Activated T-helper 1 cell treated with Interleukin-2 at 50 U/mL for 16 hours (primary cell): ENCODE results near the gene CEP63.

Experiments
- DNase-seq: peaks from one replicate; pipeline ENCODE4 v3.0.0-alpha.2; 2020; ENCODE audit warnings: low read depth

Gene CEP63

GRCh38 chr3:134608023-134608770 lies 122.3 kb downstream of the CEP63 start:
- no peak for DNase-seq

- DNase-seq, result no peak
Observed at GRCh38 chr3:134608771-134609435, 123.0 kb downstream of the CEP63 start.

GRCh38 chr3:134609821-134610431 lies 124.1 kb downstream of the CEP63 start:
- no peak for DNase-seq

GRCh38 chr3:134610432-134611385 lies 124.9 kb downstream of the CEP63 start:
- no peak for DNase-seq

GRCh38 chr3:134611516-134611915 lies 125.7 kb downstream of the CEP63 start:
- no peak for DNase-seq

- no peak for DNase-seq
Observed at GRCh38 chr3:134613006-134613520, 127.2 kb downstream of the CEP63 start.

GRCh38 chr3:134614955-134615354 lies 129.1 kb downstream of the CEP63 start:
- no peak for DNase-seq

- no peak for DNase-seq
Observed at GRCh38 chr3:134615743-134616142, 129.9 kb downstream of the CEP63 start.

GRCh38 chr3:134617608-134618477 lies 132.0 kb downstream of the CEP63 start:
- no peak for DNase-seq

- DNase-seq, result no peak
Observed at GRCh38 chr3:134618478-134619300, 132.8 kb downstream of the CEP63 start.

- no peak for DNase-seq
Observed at GRCh38 chr3:134619301-134619615, 133.4 kb downstream of the CEP63 start.

GRCh38 chr3:134619884-134620445 lies 134.1 kb downstream of the CEP63 start:
- no peak for DNase-seq

- DNase-seq, result no peak
Observed at GRCh38 chr3:134620476-134621115, 134.7 kb downstream of the CEP63 start.

GRCh38 chr3:134621854-134622253 lies 136.0 kb downstream of the CEP63 start:
- no peak for DNase-seq

- no peak for DNase-seq
Observed at GRCh38 chr3:134622806-134623365, 137.0 kb downstream of the CEP63 start.

- DNase-seq, result no peak
Observed at GRCh38 chr3:134623615-134624245, 137.9 kb downstream of the CEP63 start.
